Raji (cell line): ENCODE measurements around the gene SH3RF1.

Experiments
- POLR2A ChIP-seq: IDR thresholded peaks from 2 replicates; pipeline ENCODE4 v1.6.1; 2011; ENCODE audit warnings: low read depth, low read length, control low read depth; ENCODE audit not compliant: insufficient read depth

The SH3RF1 gene

DNA sequence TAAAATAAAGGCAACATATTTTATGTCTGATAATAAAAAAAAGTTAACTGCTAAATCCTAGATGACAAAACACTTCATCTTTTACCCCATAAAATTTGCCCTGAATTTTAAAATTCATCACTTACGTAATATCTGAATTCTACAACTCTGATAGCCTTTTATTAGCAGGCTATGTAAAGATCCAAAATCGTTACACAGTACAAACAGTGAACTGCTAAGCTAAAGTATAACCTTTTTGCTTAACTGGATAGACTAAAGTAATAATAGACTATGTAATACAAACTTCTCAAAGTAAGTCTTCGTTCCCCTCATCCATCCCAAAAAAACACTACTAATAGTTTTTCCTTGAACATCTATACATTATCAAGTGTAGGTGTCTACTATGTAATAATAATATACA is 49.1 kb downstream of the SH3RF1 start:
- TF ChIP-seq POLR2A, result no peak

DNA sequence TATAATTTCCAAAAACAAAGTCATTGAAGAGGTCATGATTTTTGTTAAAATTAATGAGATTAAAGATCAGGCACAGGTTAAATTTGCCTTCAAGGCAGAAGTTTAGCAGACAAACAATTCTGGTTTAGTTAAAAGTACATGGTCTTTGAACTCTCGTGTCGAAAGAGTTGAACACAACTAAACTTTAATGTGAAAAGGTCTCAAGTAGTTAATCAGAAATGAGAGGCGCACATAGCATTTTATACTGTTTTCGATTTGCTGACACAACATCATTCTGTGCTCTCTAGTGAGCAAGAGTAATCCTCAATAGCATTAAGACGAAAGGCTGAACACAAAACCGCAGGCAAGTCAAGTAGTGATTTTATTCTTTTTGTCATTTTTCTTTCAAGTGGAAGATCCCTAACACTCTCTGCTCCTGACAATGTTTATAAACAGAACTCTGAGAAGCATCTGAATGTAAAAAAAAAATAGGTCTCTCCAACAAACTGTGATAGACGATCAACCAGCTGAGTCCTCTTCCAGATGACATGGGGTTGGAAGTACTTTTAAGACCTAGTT is 49.8 kb downstream of the SH3RF1 start:
- no peak for TF ChIP-seq POLR2A

DNA sequence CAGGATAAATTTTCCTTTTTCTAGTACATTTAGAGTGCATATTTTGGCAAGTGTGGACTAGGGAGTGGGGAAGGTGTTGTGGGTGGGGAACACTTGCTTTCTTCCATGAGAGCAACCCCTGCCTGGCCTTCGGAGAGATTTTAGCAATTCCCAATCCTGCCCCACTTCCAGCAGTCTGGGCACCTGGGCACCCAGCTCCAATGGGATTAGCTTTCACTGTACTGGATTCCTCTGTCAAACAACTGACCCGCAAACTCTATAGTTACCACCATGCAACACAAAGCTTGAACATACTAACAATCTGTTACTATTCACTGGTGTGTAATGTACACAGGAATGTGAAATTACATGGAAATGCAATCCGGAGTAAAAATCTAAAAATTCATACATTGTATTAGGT is 50.3 kb downstream of the SH3RF1 start:
- TF ChIP-seq POLR2A, result no peak

DNA sequence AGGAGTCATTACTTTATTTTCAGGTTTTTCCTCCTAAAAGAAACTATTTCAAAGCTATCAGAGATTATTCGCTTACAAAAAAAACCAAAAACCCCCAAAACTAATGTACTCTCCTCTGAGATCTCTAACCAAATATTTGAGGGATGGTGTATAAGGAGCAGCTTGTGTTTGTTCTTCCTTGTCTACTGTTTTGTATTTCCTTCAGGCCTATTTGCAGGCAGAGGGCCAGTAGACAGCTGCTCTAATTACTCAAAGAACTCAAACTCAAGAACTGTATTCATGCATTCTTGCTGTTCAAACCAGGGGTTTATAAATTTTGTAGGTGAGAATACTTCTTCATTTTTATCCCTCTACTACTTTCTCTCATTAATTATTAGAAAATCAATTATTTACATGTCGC is 51.3 kb downstream of the SH3RF1 start:
- no peak for TF ChIP-seq POLR2A

DNA sequence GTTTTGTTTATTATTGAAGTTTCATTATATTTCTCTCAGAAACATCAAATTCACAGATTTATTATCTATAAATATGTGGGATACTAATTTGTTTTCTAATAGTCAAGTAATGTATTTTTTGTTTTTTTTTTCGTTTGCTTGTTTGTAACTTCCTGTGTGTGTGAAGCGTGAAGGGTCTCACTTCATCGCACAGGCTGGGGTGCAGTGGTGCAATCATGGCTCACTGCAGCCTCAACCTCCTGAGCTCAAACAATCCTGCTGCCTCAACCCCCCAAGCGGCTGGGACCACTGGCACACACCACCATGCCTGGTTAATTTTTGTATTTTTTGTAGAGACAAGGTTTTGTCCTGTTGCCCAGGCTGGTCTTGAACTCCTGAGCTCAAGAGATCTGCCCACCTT is 55.1 kb downstream of the SH3RF1 start:
- TF ChIP-seq POLR2A, result no peak

DNA sequence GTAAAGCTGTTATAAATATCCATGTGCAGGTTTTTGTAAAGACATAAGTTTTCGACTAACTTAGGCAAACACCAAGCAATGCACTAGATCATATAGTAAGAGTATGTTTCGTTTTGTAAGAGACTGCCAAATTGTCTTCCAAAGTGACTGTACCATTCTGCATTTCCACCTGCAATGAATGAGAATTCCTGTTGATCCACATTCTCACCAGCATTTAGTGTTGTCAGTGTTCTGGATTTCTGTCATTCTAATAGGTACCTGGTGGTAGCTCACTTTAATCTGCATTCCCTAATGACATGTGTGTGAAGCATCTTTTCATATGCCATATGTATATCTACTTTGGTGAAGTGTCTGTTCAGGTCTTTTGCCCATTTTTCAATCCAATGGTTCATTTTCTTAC is 57.8 kb downstream of the SH3RF1 start:
- no peak for TF ChIP-seq POLR2A

DNA sequence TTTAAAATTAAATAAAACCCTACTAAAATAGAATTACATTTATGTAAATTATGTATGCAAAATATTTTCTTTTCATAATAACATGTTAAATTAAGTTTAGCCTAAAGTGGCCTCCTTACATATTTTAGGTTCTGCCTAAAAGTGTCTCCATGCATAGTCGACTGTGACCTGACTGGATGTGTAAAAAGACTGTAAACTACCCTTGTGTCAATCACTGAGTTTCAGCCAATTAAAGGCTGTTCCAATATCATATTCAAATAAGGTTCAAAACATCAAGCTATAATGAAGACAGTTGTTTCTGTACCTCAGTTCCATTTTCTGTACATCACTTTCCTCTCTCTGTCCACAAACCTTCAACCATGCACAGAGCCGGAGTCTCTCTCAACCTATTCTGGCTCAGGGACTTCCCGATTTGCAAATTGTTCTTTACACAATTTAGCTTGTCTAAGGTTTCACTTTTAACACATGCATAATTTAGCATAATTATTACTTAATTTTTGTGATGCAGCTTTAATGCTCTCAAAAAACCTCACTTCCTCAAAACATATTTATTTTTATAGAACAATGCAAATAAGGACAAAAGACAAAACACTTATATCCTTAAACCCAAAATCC is 60.1 kb downstream of the SH3RF1 start:
- TF ChIP-seq POLR2A, result no peak

DNA sequence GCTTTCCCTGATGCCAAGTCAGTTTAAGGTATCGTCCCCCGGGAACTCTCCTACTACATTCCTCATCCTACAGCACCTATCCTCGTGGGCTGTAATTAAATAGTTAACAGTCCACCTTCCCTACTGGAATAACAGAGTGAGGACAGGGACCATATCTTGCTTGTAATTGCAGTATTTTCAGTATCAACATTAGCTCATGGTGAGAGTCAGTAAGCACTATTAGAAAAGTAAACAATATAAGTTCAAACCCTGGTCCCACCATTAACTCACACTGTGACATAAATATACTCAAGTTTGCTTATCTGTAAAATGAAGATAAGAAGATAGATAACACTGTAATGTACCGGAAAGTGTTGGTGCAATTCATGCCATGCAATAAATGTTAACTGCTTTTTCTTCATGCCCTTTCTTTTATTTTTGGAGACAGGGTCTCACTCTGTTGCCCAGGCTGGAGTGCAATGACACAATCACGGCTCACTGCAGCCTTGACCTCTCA is 61.3 kb downstream of the SH3RF1 start:
- TF ChIP-seq POLR2A, result no peak

DNA sequence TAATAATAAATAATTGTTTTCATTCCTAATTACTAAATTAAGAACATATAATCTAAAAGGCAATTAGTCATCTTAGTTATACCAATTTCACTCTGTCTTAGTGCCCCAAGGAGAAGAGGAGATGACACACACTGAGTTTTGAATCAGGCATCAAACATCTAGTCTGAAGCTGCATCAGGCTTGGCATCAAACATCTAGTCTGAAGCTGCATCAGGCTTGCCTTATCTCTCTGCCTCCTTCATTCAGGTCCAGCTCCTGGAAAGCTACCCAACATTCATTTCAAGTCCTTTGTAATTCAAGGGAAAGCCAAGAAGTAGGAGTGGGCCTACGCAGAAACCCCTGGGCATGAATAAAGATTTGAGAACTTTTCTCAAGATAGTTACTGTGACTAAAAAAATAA is 62.2 kb downstream of the SH3RF1 start:
- TF ChIP-seq POLR2A, result no peak

DNA sequence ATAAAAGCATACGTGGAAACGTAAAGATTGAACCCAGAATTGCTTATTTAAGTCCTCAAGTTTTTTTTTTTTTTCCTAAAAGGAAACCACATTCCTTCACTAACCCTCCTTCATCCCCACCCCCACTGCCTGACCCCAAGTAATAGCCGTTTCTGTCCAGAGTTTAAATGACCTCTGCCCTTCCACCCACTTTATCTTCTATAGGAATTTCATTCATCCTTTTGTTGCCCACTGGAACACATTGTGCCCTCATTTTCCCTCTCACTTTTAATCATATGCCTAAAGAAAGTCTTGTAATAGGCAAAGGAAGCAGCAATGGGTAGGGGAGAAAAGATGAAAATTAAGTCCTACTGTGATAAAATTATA is 62.7 kb downstream of the SH3RF1 start:
- TF ChIP-seq POLR2A, result no peak

DNA sequence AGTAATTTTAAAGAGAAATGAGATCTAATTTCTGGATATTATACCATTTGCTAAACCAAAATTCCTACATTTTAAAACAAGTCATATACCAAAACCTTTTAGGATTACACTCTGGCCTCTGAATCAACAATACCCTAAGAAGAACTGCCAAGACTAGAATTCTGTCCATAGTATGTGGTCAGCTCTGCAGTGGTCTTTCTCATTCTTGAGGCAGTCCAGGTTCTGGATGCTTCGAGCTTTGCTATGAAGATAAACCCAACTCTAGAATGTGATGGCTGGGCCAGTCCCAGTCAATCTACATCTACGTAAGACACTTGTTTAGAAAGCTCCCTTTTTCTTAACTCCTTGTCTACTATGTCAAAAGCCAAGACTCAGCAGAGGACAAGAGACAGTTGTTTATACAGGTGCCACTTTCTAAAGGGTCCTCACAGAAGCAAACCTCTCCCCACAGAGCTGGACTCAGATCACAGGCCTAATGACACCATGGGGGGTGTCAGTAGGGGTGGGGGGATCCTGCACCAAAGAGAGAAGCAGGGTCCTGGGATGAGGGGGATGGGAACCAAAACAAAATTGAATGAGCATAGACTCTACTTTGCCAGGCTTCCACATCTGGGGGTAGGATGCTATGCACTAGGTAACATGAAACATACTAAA is 63.2 kb downstream of the SH3RF1 start:
- TF ChIP-seq POLR2A, result no peak

DNA sequence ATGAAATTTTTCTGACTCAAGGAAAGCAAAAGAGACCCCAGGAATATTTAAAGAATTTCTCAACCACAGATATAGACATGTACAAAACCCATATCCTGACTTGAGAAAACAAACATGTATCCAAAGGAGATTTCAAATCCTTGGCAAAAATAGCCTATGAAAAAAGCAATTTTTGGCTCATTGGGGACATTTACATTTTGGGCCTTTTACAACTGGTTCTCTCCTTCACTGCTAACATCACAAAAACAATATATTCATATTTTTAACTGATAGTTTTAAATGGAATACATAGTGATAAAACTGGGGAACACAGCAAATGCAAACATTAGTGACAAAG is 65.0 kb downstream of the SH3RF1 start:
- TF ChIP-seq POLR2A, result no peak

DNA sequence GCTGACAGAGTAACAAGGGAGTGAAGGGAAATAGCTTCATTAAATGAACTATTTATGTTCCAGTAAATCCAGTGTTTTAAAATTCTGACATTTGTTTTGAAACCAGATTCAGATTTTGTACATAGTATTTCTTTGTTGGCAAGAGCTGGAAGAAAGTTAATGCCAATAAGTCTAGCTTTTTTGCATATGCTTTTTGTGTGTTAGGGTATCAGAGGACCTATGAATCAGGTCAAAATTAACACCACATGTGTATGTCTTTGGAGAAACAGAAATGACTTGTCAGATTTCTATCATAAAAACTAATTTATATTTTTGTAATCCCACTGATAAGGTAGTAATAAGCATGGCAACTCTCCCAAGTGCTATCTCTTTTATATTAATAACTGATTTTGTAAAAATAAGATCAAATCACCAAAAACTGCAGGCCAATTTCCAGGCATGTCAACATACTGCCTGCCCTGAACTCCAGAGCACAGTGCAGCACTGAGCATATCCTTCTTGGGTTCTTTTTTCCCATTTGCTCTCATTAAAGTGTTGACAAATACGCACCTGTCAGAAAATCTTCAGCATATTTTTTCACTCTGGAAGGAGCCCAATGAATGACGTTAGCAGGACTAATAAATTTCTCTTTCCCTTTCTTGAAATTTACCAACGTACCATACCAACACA is 65.5 kb downstream of the SH3RF1 start:
- TF ChIP-seq POLR2A, result no peak

DNA sequence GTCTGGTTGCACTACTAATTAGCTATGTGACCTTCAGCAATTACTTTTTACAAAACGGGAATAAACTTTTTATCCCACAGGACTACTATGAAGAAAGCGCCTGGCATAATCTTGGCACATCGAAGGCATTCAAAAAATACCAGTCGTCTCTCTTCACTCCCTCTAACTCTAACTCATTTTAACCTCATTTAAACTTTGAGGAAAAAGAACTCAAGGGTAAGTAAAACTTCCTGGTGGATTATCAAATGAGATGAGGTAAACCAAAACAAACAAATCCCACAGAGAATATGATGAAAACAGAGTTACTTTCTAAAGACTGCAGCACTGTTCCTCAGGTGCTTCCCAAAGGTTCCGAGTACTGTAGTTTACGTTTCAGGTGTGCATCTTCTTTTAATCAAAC is 66.9 kb downstream of the SH3RF1 start:
- no peak for TF ChIP-seq POLR2A

DNA sequence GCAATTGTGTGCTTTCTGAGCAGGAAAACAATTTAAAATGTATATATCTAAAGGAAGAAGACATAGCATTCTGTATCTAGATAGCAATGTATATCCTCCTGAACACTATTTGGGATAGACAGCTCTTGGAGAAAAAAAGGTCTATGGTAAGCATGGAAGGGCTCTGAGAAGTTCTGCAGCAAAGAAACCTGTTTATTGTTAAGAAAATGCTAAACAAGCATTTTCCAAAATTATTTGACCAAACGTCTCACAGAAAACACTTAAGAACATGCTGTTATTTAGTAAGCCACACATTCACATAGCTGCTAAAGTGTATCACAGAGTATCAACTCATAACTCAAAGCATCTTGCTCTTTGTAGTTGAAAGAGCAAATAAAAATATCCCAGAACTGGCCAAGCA is 67.9 kb downstream of the SH3RF1 start:
- TF ChIP-seq POLR2A, result no peak

DNA sequence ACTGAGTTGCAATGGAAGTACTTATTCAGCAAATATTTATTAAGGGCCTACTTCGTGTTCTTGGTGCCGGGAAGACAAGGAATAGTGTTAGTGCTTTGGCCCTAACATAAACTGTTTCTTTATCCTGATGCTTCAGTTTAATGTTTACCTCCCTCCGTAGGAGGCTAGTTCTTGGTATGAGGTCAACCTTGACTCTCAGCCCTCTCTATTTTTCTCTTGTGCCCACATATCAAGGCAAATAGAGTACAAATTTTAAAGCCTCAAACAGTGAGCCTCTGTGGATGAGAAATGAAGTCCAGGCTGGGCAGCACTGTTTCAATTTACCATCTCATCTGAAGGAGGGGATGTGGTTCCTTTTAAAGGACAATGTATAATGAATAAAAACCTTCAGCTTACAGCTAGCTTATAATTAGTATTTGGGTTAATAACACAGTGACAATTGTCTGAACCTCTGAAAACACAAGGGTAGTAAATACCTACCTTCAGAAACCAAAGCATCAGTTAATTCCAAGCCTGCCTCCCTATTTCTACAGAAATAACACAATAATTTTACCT is 68.5 kb downstream of the SH3RF1 start:
- no peak for TF ChIP-seq POLR2A

DNA sequence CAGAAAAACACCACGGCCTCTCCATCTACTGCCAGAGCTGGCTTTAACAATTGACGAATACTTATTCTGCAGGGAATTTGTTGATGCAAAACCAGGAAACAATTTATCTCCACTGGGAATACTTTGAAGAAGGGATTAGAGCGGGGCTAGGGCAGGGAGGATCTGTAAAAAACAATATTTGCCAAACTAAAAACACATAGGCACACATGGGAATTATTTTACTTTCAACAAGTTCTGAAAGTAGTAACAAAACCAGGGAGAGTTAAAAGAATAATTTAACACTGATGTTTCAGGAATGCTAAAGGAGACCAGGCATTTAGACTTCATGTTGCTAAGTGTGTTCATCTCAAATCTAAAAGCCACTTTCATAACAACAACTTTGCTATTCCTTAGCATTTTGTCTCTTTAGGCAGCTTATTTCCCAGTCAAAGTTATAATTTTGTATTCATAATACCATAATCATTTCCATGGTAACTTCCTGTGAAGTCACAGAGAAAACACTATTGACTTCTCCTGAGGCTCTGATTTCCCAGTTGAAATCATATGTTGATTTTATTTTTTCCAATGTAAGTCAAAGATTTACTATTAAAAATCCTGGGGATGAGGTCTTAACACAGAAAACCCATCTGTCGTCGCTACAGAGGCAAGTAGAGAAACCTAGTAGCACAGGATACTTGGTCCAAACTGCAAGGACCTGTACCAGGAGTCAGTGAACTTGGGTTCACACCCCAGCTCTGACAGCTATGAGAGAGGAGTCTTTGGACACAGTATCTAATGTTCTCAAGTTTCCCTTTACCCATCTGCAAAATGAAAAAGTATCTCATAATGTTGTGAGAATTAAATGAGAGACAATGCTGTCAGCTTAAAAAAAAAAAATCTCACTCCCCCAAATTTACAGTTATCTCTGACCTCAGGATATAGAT is 69.3 kb downstream of the SH3RF1 start:
- no peak for TF ChIP-seq POLR2A
